SK-N-SH (cell line): Measurements from ENCODE around the gene HAAO. TPM values are rescaled to one million over a fixed set of nuclear protein-coding genes. Genes with fewer than 3 reads are reported as not detected.
A peak's percentile ranks its signal among the peaks of the same experiment; 100 is the strongest.

Experiments used
- CTCF ChIA-PET: fragments of 300-600, 350-600 bp; formaldehyde crosslinking; extraction: SDS; loops from one replicate; lab custom pipeline; 2021; lab: Yijun Ruan, JAX
- POLR2A ChIA-PET: fragments of 350-600 bp; sonication (Branson Sonifier 250); formaldehyde crosslinking; extraction: SDS; loops from one replicate; lab custom pipeline; 2020; ENCODE audit warnings: antibody characterized with exemption, inconsistent platforms; lab: Yijun Ruan, JAX
- DNase-seq: peaks from one replicate; pipeline ENCODE4 v3.0.0; 2012
- H2AFZ ChIP-seq: fragments of 200-600 bp; sonication (generic); 2 replicates; pipeline ENCODE4 v1.8.1; 2016; ENCODE audit warnings: antibody characterized with exemption, mild to moderate bottlenecking, low read depth
- H3F3A ChIP-seq: fragments of 200-600 bp; sonication (generic); replicated peaks from 2 replicates; pipeline ENCODE3; 2016; ENCODE audit warnings: antibody characterized with exemption, mild to moderate bottlenecking; ENCODE audit not compliant: insufficient read depth
- H3K27ac ChIP-seq, 2 experiments: fragments of 200-500 bp in 1 of 2; fragments of 200-600 bp in 1 of 2; sonication (Bioruptor generic) in 1 of 2; sonication (generic), shearing (Covaris generic) in 1 of 2; 2 replicates each; pipeline versions ENCODE4 v1.5.1 to v1.6.1; 2014 to 2016; ENCODE audit warnings: low read depth in 2 of 2, inconsistent platforms in 1 of 2, low read length in 1 of 2, mild to moderate bottlenecking in 1 of 2, mixed read lengths in 1 of 2
- H3K27me3 ChIP-seq: fragments of 200-600 bp; sonication (generic), shearing (Covaris generic); 2 replicates; pipeline ENCODE4 v1.6.1; 2016; ENCODE audit warnings: mixed run types; ENCODE audit not compliant: insufficient read depth
- H3K36me3 ChIP-seq, 2 experiments: fragments of 200-500 bp in 1 of 2; fragments of 200-600 bp in 1 of 2; sonication (Bioruptor generic) in 1 of 2; sonication (generic) in 1 of 2; replicated peaks in 1 of 2; 2 replicates each; pipeline versions ENCODE3 to v1.5.1; 2014 to 2016; ENCODE audit warnings: low read length in 1 of 2, mild to moderate bottlenecking in 1 of 2; ENCODE audit not compliant: insufficient read depth in 2 of 2, control insufficient read depth in 1 of 2
- H3K4me1 ChIP-seq, 2 experiments: fragments of 200-500 bp in 1 of 2; fragments of 200-600 bp in 1 of 2; sonication (Bioruptor generic) in 1 of 2; sonication (generic), shearing (Covaris generic) in 1 of 2; 2 replicates each; pipeline versions ENCODE4 v1.5.1 to v1.6.1; 2014 to 2016; ENCODE audit warnings: low read depth in 1 of 2, low read length in 1 of 2, mixed run types in 1 of 2; ENCODE audit not compliant: insufficient read depth in 2 of 2, control insufficient read depth in 1 of 2
- H3K4me2 ChIP-seq: fragments of 200-600 bp; sonication (generic), shearing (Covaris generic); 2 replicates; pipeline ENCODE4 v1.6.1; 2017; ENCODE audit warnings: mixed run types
- H3K4me3 ChIP-seq, 2 experiments: fragments of 200-500 bp in 1 of 2; fragments of 200-600 bp in 1 of 2; sonication (Bioruptor generic) in 1 of 2; sonication (generic), shearing (Covaris generic) in 1 of 2; 2 replicates each; pipeline versions ENCODE4 v1.5.1 to v1.8.1; 2014 to 2016; ENCODE audit warnings: low read depth in 2 of 2, inconsistent platforms in 1 of 2, low read length in 1 of 2, mild to moderate bottlenecking in 1 of 2, mixed read lengths in 1 of 2, moderate library complexity in 1 of 2
- H3K79me2 ChIP-seq: fragments of 200-600 bp; sonication (generic); 2 replicates; pipeline ENCODE4 v1.8.1; 2017; ENCODE audit warnings: mild to moderate bottlenecking; ENCODE audit not compliant: insufficient read depth
- H3K9ac ChIP-seq: fragments of 200-600 bp; sonication (generic); 2 replicates; pipeline ENCODE4 v1.6.1; 2017; ENCODE audit warnings: mixed run types
- H3K9me2 ChIP-seq: fragments of 200-600 bp; sonication (generic); 2 replicates; pipeline ENCODE4 v1.6.1; 2017; ENCODE audit warnings: mixed run types
- H3K9me3 ChIP-seq: fragments of 200-600 bp; sonication (generic); 2 replicates; pipeline ENCODE4 v1.6.1; 2017; ENCODE audit warnings: mixed run types, mild to moderate bottlenecking, moderate library complexity
- H4K20me1 ChIP-seq: fragments of 200-600 bp; sonication (generic); 2 replicates; pipeline ENCODE4 v1.6.1; 2017; ENCODE audit warnings: mild to moderate bottlenecking, mixed run types; ENCODE audit not compliant: insufficient read depth
- CHD2 ChIP-seq: fragments of 150-350 bp; IDR thresholded peaks from 2 replicates; pipeline ENCODE4 v1.6.1; 2018; ENCODE audit warnings: low read length; ENCODE audit not compliant: partially characterized antibody
- CTCF ChIP-seq: fragments of 200-600 bp; sonication (generic); IDR thresholded peaks from 2 replicates; pipeline ENCODE4 v1.6.1; 2017; ENCODE audit warnings: antibody characterized with exemption, mild to moderate bottlenecking, moderate library complexity
- EP300 ChIP-seq, 2 experiments: IDR thresholded peaks; 2 replicates each; pipeline versions ENCODE4 v1.4.0 to v1.6.1; 2012; ENCODE audit warnings: borderline replicate concordance in 1 of 2, low read depth in 1 of 2, low read length in 1 of 2
- FOXJ3 ChIP-seq: sonication (generic); formaldehyde crosslinking; IDR thresholded peaks from 2 replicates; pipeline ENCODE4 v1.5.1; 2020; ENCODE audit warnings: mild to moderate bottlenecking, missing genetic modification reagents
- GABPA ChIP-seq: IDR thresholded peaks from 2 replicates; pipeline ENCODE4 v1.4.0; 2012; ENCODE audit warnings: low read depth, mild to moderate bottlenecking
- GATA2 ChIP-seq: sonication (generic); formaldehyde crosslinking; IDR thresholded peaks from 2 replicates; pipeline ENCODE4 v1.5.0; 2020; ENCODE audit warnings: mild to moderate bottlenecking, missing genetic modification reagents
- JUND ChIP-seq: IDR thresholded peaks from 2 replicates; pipeline ENCODE4 v1.4.0; 2012
- MEF2A ChIP-seq: IDR thresholded peaks from 2 replicates; pipeline ENCODE4 v1.4.0; 2012; ENCODE audit warnings: low read depth, borderline replicate concordance
- MXI1 ChIP-seq: IDR thresholded peaks from 2 replicates; pipeline ENCODE4 v1.6.1; 2012; ENCODE audit warnings: mild to moderate bottlenecking, low read depth, low read length, improper control_type of control experiment
- RAD21 ChIP-seq: IDR thresholded peaks from 2 replicates; pipeline ENCODE4 v1.6.1; 2012; ENCODE audit warnings: mild to moderate bottlenecking, low read length
- RCOR1 ChIP-seq: fragments of 150-350 bp; IDR thresholded peaks from 2 replicates; pipeline ENCODE4 v1.6.1; 2017; ENCODE audit warnings: antibody characterized with exemption, low read length
- REST ChIP-seq: IDR thresholded peaks from 2 replicates; pipeline ENCODE4 v1.6.1; 2012; ENCODE audit warnings: mild to moderate bottlenecking, low read depth, low read length, moderate library complexity
- TCF12 ChIP-seq: IDR thresholded peaks from 2 replicates; pipeline ENCODE4 v1.4.0; 2012
- USF1 ChIP-seq: IDR thresholded peaks from 2 replicates; pipeline ENCODE4 v1.4.0; 2012; ENCODE audit warnings: low read depth, borderline replicate concordance
- YY1 ChIP-seq: IDR thresholded peaks from 2 replicates; pipeline ENCODE4 v1.4.0; 2012; ENCODE audit warnings: low read depth, mild to moderate bottlenecking
- WGBS: methylation state at CpG from one replicate; pipeline ENCODE4 v1.1.6; 2017; ENCODE audit warnings: low lambda C conversion rate; 5-methylcytosine and 5-hydroxymethylcytosine counted together
- polyA plus RNA-seq, 3 experiments: library from polyadenylated mRNA; depleted of rRNA; stranded (reverse); fragments of >200 nt; gene quantifications; 2 replicates each; pipeline ENCODE4 v1.2.3, GENCODE V29; 2012
- TF ChIP-seq, protein P1 (sequence below): IDR thresholded peaks from 2 replicates; pipeline ENCODE4 v1.4.0; 2012; ENCODE audit warnings: low read depth

The HAAO gene
- polyA plus RNA-seq, 1 of the 3 experiments (the other 2 are of a cell fraction) = not detected

DNA sequence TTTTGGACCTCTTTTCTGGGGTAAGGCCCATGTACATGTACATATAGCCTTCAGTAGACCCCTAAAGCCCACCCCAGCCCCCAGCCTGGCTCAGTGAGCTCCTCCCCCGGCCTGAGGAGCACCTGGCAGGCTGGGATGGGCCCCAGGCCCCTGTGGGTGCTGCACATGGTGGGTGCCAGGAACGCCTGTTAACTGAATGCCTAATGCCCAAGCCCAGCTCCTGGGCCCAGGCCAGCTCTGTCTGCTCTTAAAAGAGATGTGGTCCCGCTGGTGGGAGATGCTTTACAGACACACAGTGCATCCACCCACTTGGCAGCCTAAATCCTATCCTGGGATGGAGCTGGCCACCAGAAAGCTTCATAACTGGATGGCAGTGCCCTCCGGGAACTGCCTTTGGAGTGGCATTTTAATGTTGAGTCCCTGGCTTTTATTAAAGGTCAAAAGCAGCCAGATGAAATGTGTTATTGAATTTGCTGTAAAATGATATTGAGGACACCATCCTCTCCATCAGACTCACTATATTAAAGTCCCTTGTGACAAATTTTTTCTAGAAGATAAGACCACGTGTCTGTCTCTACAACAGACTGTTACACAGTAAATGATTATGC lies 20.7 kb downstream of the HAAO start:
- H3K4me2 ChIP-seq = no peak overlapping the region
- H3K9ac ChIP-seq = no peak overlapping the region
- peak overlapping the region in 1 of 2 experiments; percentile 51; a peak in 2 of 4 replicates for H3K27ac ChIP-seq
- POLR2A ChIA-PET = interaction anchor here (0.8 kb wide), 1 partner anchor 39 kb away, joined by 3 read pairs; no protein-coding TSS in a partner anchor
- CTCF ChIA-PET = interaction anchor here (0.6 to 3.5 kb wide), 18 partner anchors 9 to 871 kb away, joined by 3 to 34 read pairs (median 4); partner anchors contain the start of gene HAAO
- TF ChIP-seq JUND (no peak), USF1 (no peak), CHD2 (peak; percentile 36), MEF2A (no peak), GABPA (no peak), YY1 (no peak), FOXJ3 (no peak), GATA2 (CRISPR knock-in tag) (0 out of 2 replicates have a peak, but pooled peaks have one; percentile 32), CTCF (no peak), REST (no peak), TCF12 (no peak), MXI1 (peak; percentile 39; the same call in 1 of the 2 replicates), EP300 (IDR thresholded peaks at IDR 0.05; ENCODE audit: borderline replicate concordance in 1 of 2, low read depth in 1 of 2, low read length in 1 of 2) (peak in 1 of 2 experiments; percentile 59; a peak in 2 of 4 replicates), RAD21 (no peak), RCOR1 (peak; percentile 69)
- TF ChIP-seq, protein P1, sequence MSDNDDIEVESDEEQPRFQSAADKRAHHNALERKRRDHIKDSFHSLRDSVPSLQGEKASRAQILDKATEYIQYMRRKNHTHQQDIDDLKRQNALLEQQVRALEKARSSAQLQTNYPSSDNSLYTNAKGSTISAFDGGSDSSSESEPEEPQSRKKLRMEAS = no peak
- H3K9me3 ChIP-seq = no peaks in the 10 kb centered on the region
- H3K9me2 ChIP-seq = no peaks in the 10 kb centered on the region
- peaks cover 0 to 21% of the 10 kb centered on the region in 2 experiments; a peak in 1 of 4 replicates for H3K4me1 ChIP-seq
- H2AFZ ChIP-seq = no peak overlapping the region
- no peaks in the 10 kb centered on the region for H3K27me3 ChIP-seq
- no peaks in the 10 kb centered on the region for H3K36me3 ChIP-seq
- H3F3A ChIP-seq = no peaks in the 10 kb centered on the region
- no peaks in the 10 kb centered on the region for H3K79me2 ChIP-seq
- H3K4me3 ChIP-seq = no peak overlapping the region
- H4K20me1 ChIP-seq = no peaks in the 10 kb centered on the region
- WGBS = 67% methylated on average over 3 of the region's 5 CpGs
- peak; percentile 78 for DNase-seq
